Activated T-helper 9 cell treated with anti-CD3 and anti-CD28 coated beads, Interleukin-2, amount 50 U/mL, for 16 hours (primary cell): Measurements from ENCODE around the gene TXNDC17.
"Not testable (repeated sequence)": the region's sequence is repeated elsewhere in the genome, so short reads cannot be mapped to it uniquely, and the experiment has no call there.

Experiments used
- DNase-seq: peaks from one replicate; pipeline ENCODE4 v3.0.0-alpha.2; 2020; ENCODE audit warnings: low read depth

Gene TXNDC17

DNA sequence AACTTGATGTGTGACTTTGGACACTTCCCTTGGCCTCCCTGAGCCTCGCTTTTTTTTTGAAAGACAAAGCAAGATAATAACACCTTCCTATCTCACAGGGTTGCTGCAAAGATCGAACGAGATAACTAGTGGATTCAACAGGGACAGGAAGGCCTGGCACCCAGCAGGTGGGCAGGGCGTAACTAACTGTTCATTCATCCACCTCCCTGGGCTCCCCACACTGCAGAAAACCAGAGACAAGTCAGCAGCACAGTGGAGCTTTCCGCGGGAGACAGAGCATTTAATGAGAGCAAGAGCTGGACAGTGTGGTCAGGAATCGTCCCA lies 43.6 kb downstream of the TXNDC17 start:
- no peak for DNase-seq

DNA sequence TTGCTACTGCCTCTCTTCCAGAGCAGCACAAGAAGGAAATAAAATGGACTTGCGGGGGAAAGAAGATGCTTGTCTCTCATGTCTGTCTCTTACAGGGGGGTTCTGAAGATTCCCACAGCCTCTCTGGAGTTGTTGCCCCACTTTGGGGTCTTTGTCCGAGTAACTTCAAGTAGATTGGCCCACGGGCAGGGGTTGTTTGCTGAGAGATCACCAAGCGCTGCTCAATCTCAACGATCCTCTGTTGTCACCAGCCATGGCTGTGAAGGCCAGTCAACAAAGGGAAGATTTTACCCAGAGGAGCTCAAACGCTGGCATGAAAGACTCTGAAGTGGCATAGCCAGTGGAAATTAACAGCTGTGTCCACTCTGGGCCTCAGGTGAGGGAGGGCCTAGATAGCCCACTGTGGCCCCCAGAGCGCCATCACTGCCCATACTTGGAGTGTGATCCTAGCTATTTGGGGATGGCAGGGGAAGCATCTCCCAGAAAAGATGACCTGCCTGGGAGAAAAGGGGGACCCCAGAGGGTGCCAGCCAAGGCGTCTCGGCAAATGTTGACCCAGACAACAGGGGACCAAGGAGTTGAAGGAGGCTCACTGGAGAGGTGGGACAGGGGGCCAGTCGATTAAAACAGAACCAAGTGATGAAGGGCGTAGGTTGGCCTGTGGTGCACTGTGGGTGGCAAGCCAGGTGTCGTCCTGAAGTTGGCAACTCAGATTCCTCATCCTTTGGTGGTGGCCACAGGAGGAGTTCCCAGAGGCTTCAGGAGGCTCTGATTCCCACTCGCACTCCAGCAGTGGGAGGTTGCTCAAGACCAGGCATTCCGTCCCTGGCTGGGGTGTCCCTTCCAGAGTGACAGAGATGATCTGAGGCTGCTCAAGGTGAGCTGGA lies 44.3 kb downstream of the TXNDC17 start:
- DNase-seq = no peak

DNA sequence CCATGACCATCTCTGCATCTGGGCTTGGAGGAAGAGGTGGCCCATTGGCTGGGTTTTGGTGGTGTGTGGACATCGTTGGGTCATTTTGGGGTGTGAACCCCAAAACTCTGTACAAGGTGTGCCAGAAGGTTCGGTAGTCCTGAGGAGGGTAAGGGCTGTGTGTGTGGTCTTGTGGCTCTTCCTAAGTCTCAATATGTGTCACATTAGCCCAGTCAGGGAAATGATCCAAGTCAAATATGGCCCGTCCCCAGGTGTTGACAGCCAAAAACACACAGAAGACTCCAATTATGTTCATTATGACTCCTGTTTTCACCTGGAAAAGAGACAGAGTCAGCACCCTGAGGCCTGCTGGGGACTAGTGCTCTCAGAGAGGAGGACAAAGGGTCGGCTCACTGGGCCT lies 45.2 kb downstream of the TXNDC17 start:
- DNase-seq = no peak

DNA sequence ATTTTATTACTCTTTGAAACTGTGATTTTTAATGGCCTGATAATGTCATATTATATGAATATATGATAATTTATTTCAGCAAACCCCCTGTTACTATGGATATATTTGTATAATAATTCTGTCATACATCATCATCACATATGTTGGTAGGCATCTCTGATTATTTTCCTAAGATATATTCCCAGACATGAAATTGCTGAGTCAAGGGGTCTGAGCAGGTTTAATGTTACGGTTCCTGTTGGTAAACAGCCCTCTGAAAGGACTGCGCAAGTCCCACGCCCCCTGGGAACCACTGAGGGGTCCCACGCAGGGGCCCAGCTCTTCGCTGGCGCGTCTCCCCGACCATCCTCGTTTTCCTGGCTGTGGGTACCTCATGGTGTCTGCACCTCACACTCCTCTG lies 48.1 kb downstream of the TXNDC17 start:
- DNase-seq = no peak

DNA sequence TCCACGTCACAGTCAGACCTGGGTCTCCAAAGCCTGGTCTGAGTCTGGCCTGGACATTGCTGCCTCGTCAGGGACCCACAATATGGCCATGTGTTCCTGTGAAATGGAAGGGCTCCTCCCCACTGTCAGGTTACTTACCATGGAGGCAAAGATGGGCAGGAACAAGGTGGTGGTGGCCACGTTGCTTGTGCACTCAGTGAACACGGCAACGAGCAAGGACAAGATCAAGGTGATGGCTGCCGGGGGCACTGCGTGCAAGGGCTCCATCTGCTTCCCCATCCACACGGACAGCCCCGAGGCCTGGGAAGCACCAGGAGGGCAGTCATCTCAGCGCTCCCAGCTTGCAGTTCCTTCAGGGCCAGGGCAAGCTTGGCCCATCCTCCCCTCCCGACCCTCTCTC lies 49.8 kb downstream of the TXNDC17 start:
- DNase-seq = no peak

DNA sequence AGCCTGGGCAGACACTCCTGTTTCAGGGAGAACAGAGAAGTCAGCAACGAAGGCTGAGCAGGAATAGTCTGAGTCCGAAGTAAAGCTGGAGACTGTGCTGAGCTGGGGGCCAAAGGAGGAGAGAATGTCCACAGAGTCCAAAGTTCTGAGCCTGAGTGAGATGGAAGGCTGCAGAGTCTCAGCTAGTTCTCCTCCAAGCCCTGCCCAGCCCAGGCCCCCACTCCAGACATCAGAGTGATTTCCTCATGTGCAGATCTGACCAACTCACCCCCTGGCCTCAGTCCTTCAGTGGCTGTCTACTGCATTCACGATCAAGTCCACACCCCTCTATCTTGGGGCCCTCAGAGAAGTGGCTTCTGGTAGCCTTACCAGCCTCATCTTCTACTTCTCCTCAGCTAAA lies 50.7 kb downstream of the TXNDC17 start:
- no peak for DNase-seq

DNA sequence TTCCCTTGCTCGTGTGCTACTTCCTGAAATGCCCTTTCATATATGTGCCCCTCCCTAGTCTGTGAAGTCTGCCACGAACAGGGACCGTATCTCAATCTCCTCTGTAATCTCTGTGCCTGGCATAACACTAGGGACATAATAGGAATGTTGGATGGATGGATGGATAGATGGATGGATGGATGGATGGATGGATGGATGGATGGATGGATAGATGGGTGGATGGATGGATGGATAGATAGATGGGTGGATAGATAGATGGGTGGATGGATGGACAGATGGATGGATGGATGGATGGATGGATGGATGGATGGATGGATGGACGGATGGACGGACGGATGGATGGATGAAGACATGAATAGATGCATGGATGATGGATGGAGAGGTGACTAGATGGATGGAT lies 51.1 kb downstream of the TXNDC17 start:
- not testable (repeated sequence) for DNase-seq
